Measurements from ENCODE around the gene UBE2E2.

UBE2E2 gene

GRCh38 chr3:23611737-23612295, 408.7 kb downstream of the UBE2E2 start (continued):
- no peak for TF ChIP-seq ZBTB49 (tag by site-specific recombination; IDR thresholded peaks at IDR 0.05; ENCODE audit: low read depth)
- peak; percentile 82 for TF ChIP-seq SCRT2 (tag by site-specific recombination; IDR thresholded peaks at IDR 0.05)
- peak; percentile 15; the same call in 1 of the 2 replicates for TF ChIP-seq ZIC2 (tag by site-specific recombination; IDR thresholded peaks at IDR 0.05)
- TF ChIP-seq ZNF148 (tag by site-specific recombination; IDR thresholded peaks at IDR 0.05; ENCODE audit: borderline replicate concordance), result no peak
- no peak for TF ChIP-seq ZNF514 (tag by site-specific recombination; IDR thresholded peaks at IDR 0.05)
- no peak for TF ChIP-seq ZNF530 (tag by site-specific recombination; IDR thresholded peaks at IDR 0.05; ENCODE audit: low read depth)

- CTCF ChIA-PET, result no interaction called here
- Histone ChIP-seq H3K27ac (ENCODE audit: extremely low read depth, low read depth, low read length) (no peak overlapping the region; the same call in 1 of the 2 replicates), H3K4me3 (ENCODE audit: low read depth, low read length) (no peak overlapping the region), H3K4me1 (ENCODE audit: control insufficient read depth, insufficient read depth, low read length) (peaks cover 3% of the 10 kb centered on the region; the same call in 1 of the 2 replicates), H3K9me3 (ENCODE audit: control insufficient read depth, insufficient read depth, low read depth, low read length) (no peaks in the 10 kb centered on the region), H3K36me3 (ENCODE audit: control insufficient read depth in 2 of 2, insufficient read depth in 1 of 2, low read length in 2 of 2) (no peaks in the 10 kb centered on the region)
- POLR2A ChIA-PET, result no interaction called here
- TF ChIP-seq PRDM4 (tag by site-specific recombination; IDR thresholded peaks at IDR 0.05) (no peak), ZNF501 (tag by site-specific recombination; IDR thresholded peaks at IDR 0.05) (0 out of 2 replicates have a peak, but pooled peaks have one; percentile 49), ZNF335 (tag by site-specific recombination; conservative IDR thresholded peaks at IDR 0.05) (peak; percentile 26; the same call in 1 of the 2 replicates), GLIS2 (tag by site-specific recombination; IDR thresholded peaks at IDR 0.05) (peak; percentile 5; the same call in 1 of the 2 replicates), ZNF362 (tag by site-specific recombination; IDR thresholded peaks at IDR 0.05) (0 out of 2 replicates have a peak, but pooled peaks have one; percentile 18), ZBTB20 (tag by site-specific recombination; IDR thresholded peaks at IDR 0.05) (peak; percentile 63)
These were observed 409.3 kb downstream of the UBE2E2 start for GRCh38 chr3:23612296-23612891.

GRCh38 chr3:23615068-23615467, 411.9 kb downstream of the UBE2E2 start:
- ChIA-PET CTCF (interaction anchor here (0.6 to 0.7 kb wide), 2 partner anchors 44 to 88 kb away, joined by 3 read pairs; no protein-coding TSS in a partner anchor), POLR2A (no interaction called here)
- TF ChIP-seq ZNF610 (tag by site-specific recombination; IDR thresholded peaks at IDR 0.05; ENCODE audit: borderline replicate concordance) (no peak), ZNF558 (tag by site-specific recombination; IDR thresholded peaks at IDR 0.05) (no peak)
- H3K27ac ChIP-seq (ENCODE audit: extremely low read depth, low read depth, low read length), result no peak overlapping the region
- H3K4me3 ChIP-seq (ENCODE audit: low read depth, low read length), result no peak overlapping the region
- peaks cover 2% of the 10 kb centered on the region; the same call in 1 of the 2 replicates for H3K4me1 ChIP-seq (ENCODE audit: control insufficient read depth, insufficient read depth, low read length)
- H3K36me3 ChIP-seq (ENCODE audit: control insufficient read depth in 2 of 2, insufficient read depth in 1 of 2, low read length in 2 of 2), result no peaks in the 10 kb centered on the region
- H3K9me3 ChIP-seq (ENCODE audit: control insufficient read depth, insufficient read depth, low read depth, low read length), result no peaks in the 10 kb centered on the region

Measured in HEK293 (cell line).